GM13977 (cell line): Measurements from ENCODE around the gene TP53BP2.

Experiments used
- DNase-seq: peaks from one replicate; pipeline ENCODE4 v3.0.0; 2012; ENCODE audit warnings: low spot score
- CTCF ChIP-seq: IDR thresholded peaks from 2 replicates; pipeline ENCODE4 v1.5.1; 2012; ENCODE audit warnings: mild to moderate bottlenecking, control low read depth; ENCODE audit not compliant: insufficient read depth; ENCODE audit errors: extremely low read depth, missing control alignments
- in situ Hi-C: fragments of 300-500 bp; cut with MboI; formaldehyde crosslinking; loops from one replicate; pipeline ENCODE4 v1.12.0; 2022; ENCODE audit warnings: low sequenced_read_pairs, low pct_unique_long_range_greater_than_20kb, mixed read lengths, inconsistent platforms; ENCODE audit not compliant: unreplicated experiment

Gene TP53BP2

DNA sequence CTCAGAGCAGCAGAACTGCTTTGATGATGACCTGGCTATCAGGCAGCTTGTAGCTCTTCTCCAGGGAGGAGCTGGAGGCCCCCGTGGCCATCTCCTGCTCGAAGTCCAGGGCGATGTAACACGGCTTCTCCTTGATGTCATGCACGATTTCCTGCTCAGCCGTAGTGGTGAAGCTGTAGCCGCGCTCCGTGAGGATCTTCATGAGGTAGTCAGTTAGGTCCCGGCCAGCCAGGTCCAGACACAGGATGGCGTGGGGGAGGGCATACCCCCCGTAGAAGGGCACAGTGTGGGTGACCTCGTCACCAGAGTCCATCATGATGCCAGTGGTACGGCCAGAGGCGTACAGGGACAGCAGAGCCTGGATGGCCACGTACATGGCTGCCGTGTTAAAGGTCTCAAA is 18.3 kb upstream of the TP53BP2 start:
- DNase-seq: no peak
- TF ChIP-seq CTCF: no peak
- in situ Hi-C loops: no loop called here

- no peak for DNase-seq
- in situ Hi-C loops: no loop called here
- TF ChIP-seq CTCF: no peak
These were observed 16.2 kb upstream of the TP53BP2 start for GRCh38 chr1:223861904-223862303.

DNA sequence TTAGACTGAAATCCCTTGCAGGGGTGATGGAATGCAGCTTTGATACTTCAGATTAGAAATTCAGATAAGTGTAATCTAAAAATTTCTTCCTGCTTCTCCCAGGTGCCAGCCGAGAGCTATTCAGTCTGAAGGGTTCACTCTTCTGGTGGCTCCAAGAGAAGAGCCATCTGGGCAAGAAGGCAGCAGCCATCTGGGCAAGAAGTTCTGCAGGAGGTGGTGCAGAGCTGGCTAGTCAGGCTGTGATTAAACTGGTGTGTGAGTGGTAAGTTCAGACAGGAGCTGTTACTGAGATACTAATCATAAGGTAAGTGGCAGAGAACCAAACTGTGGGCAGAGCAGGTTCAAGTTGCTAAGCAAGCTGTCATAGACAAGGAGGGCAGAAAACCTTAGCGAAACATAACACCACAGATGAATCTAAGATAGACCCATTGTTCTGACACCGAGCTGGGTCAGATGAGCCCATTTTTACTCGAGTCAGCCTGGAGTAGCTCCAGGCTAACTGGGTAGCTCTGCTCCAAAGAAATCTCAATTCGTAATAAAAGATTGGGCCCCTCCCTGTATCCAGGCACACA is 14.4 kb upstream of the TP53BP2 start:
- in situ Hi-C loops: no loop called here
- DNase-seq: no peak
- TF ChIP-seq CTCF: no peak

DNA sequence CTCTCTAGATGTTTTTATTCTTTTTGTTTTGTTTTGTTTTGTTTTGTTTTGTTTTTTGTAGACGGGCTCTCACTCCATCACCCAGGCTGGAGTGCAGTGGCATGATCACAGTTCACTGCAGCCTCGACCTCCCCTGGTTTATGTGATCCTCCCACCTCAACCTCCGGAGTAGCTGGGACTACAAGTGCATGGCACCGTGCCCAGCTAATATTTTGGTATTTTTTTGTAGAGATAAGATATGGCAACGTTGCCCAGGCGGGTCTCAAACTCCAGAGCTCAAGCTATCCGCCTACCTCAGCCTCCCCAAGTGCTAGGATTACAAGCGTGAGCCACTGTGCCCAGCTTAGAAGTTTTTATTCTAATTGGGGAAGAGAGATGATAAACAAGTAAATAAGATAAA is 13.3 kb upstream of the TP53BP2 start:
- no peak for TF ChIP-seq CTCF
- no peak for DNase-seq
- in situ Hi-C loops: no loop called here

- DNase-seq: no peak
- no peak for TF ChIP-seq CTCF
- in situ Hi-C loops: no loop called here
These were observed 10.6 kb upstream of the TP53BP2 start for GRCh38 chr1:223856386-223856785.

GRCh38 chr1:223853748-223854147 is 8.0 kb upstream of the TP53BP2 start:
- in situ Hi-C loops: no loop called here
- DNase-seq: no peak
- no peak for TF ChIP-seq CTCF

- DNase-seq: no peak
- no peak for TF ChIP-seq CTCF
- in situ Hi-C loops: no loop called here
These were observed 7.5 kb upstream of the TP53BP2 start for GRCh38 chr1:223853275-223853674.
